H1 (cell line): ENCODE data around the gene DCDC1. TPM values are rescaled to one million over a fixed set of nuclear protein-coding genes. Genes with fewer than 3 reads are reported as not detected.

Experiments
- GABPA ChIP-seq: IDR thresholded peaks from 2 replicates; pipeline ENCODE4 v1.6.1; 2011; ENCODE audit warnings: mild to moderate bottlenecking, low read length, moderate library complexity, borderline replicate concordance; ENCODE audit not compliant: insufficient read depth
- JUN ChIP-seq: IDR thresholded peaks from 2 replicates; pipeline ENCODE4 v1.6.1; 2011; ENCODE audit warnings: low read depth, mild to moderate bottlenecking, improper control_type of control experiment, low read length
- KDM4A ChIP-seq: IDR thresholded peaks from one replicate; pipeline ENCODE4 v1.7.1; 2012; ENCODE audit warnings: low read depth, mild to moderate bottlenecking, moderate library complexity, low read length, inconsistent platforms; ENCODE audit not compliant: severe bottlenecking
- POU5F1 ChIP-seq: IDR thresholded peaks from 2 replicates; pipeline ENCODE4 v1.6.1; 2011; ENCODE audit warnings: low read depth, mild to moderate bottlenecking, low read length, moderate library complexity
- SUZ12 ChIP-seq: fragments of 200-600 bp; sonication (generic); IDR thresholded peaks from 2 replicates; pipeline ENCODE4 v1.6.1; 2012; ENCODE audit warnings: mild to moderate bottlenecking, inconsistent platforms, low read length, moderate library complexity, mixed read lengths
- polyA plus RNA-seq, 7 experiments: library from polyadenylated mRNA; depleted of rRNA in 3 of 7; stranded (reverse) in 5 of 7; unstranded in 2 of 7; fragments of >200 nt in 5 of 7; fragments of 200-250 nt in 2 of 7; gene quantifications; 1 replicate in 5 of 7; 2 replicates in 1 of 7; 4 replicates in 1 of 7; pipeline versions ENCODE4 v1.2.1 to v1.2.3, GENCODE V29; 2011 to 2013; ENCODE audit warnings: missing spikeins in 2 of 7, mixed read lengths in 2 of 7
- total RNA-seq: library from RNA; stranded (reverse); fragmentation: NEBNext Ultra II Directional; extraction: Animal tissue kit (Norgen Biotek cat#: 25700); gene quantifications from 2 replicates; pipeline ENCODE4 v1.2.1, GENCODE V29; 2021
- TF ChIP-seq, protein P1 (sequence below): fragments of 300-600 bp; sonication (generic); IDR thresholded peaks from 2 replicates; pipeline ENCODE4 v1.7.1; 2012; ENCODE audit warnings: low read length, moderate library complexity, mild to moderate bottlenecking, inconsistent platforms; ENCODE audit not compliant: insufficient replicate concordance

The DCDC1 gene
- total and polyA plus RNA-seq, 2 of the 8 experiments (the other 6 are each of a cell fraction or from before 2014, with no cell fraction given): 0.15 to 0.56 TPM

DNA sequence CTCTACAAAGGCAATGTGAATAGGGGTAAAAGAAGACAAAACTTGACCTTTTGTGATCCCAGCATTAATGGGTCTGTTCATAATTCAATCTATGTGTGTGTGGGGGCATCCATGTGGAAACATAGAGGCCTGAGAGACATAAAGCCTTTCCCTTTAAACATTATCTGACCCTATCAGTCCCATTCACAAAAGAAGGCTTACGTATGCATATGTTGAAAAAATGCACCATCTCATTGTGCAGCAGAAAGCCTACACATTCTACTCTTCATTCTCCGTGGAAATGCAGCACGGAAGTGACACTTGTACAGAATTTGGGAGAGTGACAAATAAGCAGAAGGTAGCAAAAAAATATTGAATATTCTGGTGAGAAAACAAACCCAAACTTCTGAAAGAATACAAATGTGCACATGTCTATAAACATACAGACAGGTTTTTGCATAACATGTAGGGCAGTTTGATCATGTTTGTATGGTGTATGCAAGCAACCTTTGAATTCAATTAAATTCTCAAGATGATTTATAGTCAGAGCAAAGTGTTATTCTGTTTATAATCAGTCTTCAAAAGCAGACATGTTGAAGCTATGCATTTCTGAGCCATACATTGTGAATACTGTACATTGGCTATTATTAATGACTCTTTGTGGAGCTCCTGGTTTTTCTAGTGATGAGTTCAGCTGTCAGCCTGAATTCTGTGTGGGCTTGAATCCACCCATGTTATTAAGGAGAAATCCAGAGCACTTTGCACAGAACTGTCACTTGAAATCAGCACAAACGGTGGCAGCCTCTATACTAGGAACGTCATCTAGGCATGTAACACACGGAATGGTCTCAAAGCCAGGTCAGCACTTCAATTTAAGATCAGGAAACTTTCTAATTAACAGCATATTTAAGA is 236.8 kb downstream of the DCDC1 start (continued):
- TF ChIP-seq SUZ12: no peak
- TF ChIP-seq JUN: no peak
- TF ChIP-seq POU5F1: no peak
- TF ChIP-seq, protein P1, sequence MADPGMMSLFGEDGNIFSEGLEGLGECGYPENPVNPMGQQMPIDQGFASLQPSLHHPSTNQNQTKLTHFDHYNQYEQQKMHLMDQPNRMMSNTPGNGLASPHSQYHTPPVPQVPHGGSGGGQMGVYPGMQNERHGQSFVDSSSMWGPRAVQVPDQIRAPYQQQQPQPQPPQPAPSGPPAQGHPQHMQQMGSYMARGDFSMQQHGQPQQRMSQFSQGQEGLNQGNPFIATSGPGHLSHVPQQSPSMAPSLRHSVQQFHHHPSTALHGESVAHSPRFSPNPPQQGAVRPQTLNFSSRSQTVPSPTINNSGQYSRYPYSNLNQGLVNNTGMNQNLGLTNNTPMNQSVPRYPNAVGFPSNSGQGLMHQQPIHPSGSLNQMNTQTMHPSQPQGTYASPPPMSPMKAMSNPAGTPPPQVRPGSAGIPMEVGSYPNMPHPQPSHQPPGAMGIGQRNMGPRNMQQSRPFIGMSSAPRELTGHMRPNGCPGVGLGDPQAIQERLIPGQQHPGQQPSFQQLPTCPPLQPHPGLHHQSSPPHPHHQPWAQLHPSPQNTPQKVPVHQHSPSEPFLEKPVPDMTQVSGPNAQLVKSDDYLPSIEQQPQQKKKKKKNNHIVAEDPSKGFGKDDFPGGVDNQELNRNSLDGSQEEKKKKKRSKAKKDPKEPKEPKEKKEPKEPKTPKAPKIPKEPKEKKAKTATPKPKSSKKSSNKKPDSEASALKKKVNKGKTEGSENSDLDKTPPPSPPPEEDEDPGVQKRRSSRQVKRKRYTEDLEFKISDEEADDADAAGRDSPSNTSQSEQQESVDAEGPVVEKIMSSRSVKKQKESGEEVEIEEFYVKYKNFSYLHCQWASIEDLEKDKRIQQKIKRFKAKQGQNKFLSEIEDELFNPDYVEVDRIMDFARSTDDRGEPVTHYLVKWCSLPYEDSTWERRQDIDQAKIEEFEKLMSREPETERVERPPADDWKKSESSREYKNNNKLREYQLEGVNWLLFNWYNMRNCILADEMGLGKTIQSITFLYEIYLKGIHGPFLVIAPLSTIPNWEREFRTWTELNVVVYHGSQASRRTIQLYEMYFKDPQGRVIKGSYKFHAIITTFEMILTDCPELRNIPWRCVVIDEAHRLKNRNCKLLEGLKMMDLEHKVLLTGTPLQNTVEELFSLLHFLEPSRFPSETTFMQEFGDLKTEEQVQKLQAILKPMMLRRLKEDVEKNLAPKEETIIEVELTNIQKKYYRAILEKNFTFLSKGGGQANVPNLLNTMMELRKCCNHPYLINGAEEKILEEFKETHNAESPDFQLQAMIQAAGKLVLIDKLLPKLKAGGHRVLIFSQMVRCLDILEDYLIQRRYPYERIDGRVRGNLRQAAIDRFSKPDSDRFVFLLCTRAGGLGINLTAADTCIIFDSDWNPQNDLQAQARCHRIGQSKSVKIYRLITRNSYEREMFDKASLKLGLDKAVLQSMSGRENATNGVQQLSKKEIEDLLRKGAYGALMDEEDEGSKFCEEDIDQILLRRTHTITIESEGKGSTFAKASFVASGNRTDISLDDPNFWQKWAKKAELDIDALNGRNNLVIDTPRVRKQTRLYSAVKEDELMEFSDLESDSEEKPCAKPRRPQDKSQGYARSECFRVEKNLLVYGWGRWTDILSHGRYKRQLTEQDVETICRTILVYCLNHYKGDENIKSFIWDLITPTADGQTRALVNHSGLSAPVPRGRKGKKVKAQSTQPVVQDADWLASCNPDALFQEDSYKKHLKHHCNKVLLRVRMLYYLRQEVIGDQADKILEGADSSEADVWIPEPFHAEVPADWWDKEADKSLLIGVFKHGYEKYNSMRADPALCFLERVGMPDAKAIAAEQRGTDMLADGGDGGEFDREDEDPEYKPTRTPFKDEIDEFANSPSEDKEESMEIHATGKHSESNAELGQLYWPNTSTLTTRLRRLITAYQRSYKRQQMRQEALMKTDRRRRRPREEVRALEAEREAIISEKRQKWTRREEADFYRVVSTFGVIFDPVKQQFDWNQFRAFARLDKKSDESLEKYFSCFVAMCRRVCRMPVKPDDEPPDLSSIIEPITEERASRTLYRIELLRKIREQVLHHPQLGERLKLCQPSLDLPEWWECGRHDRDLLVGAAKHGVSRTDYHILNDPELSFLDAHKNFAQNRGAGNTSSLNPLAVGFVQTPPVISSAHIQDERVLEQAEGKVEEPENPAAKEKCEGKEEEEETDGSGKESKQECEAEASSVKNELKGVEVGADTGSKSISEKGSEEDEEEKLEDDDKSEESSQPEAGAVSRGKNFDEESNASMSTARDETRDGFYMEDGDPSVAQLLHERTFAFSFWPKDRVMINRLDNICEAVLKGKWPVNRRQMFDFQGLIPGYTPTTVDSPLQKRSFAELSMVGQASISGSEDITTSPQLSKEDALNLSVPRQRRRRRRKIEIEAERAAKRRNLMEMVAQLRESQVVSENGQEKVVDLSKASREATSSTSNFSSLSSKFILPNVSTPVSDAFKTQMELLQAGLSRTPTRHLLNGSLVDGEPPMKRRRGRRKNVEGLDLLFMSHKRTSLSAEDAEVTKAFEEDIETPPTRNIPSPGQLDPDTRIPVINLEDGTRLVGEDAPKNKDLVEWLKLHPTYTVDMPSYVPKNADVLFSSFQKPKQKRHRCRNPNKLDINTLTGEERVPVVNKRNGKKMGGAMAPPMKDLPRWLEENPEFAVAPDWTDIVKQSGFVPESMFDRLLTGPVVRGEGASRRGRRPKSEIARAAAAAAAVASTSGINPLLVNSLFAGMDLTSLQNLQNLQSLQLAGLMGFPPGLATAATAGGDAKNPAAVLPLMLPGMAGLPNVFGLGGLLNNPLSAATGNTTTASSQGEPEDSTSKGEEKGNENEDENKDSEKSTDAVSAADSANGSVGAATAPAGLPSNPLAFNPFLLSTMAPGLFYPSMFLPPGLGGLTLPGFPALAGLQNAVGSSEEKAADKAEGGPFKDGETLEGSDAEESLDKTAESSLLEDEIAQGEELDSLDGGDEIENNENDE: no peak
- no peak for TF ChIP-seq GABPA
- TF ChIP-seq KDM4A: no peak
